Sigmoid colon (tissue), 7 donors: ENCODE measurements around the gene NEDD8. TPM values are rescaled to one million over a fixed set of nuclear protein-coding genes. Genes with fewer than 3 reads are reported as not detected.
"Not testable (repeated sequence)": the region's sequence is repeated elsewhere in the genome, so short reads cannot be mapped to it uniquely, and the experiment has no call there.

ENCODE experiments used
- DNase-seq: peaks from one replicate; pipeline ENCODE4 v3.0.0-alpha.2; 2019
- H3K27ac ChIP-seq, 4 donors: fragments of 200-600 bp; sonication (generic); one replicate each; pipeline ENCODE4 v1.5.1; 2016 to 2019; ENCODE audit warnings: mild to moderate bottlenecking in 1 of 4
- H3K27me3 ChIP-seq, 3 donors: fragments of 200-600 bp; sonication (generic); one replicate each; pipeline ENCODE4 v1.5.1; 2019; ENCODE audit warnings: mild to moderate bottlenecking in 1 of 3
- H3K36me3 ChIP-seq, 4 donors: fragments of 200-600 bp; sonication (generic); one replicate each; pipeline ENCODE4 v1.5.1; 2016 to 2019
- H3K4me1 ChIP-seq, 4 donors: fragments of 200-600 bp; sonication (generic); one replicate each; pipeline ENCODE4 v1.5.1; 2017 to 2019
- H3K4me3 ChIP-seq, 4 donors: fragments of 200-600 bp; sonication (generic); one replicate each; pipeline ENCODE4 v1.5.1; 2017 to 2019; ENCODE audit warnings: mild to moderate bottlenecking in 2 of 4, moderate library complexity in 1 of 4
- H3K9me3 ChIP-seq, 4 donors: fragments of 200-600 bp in 3 of 4; sonication (generic) in 3 of 4; one replicate each; pipeline versions ENCODE4 v1.5.1 to v1.6.1; 2013 to 2019
- EP300 ChIP-seq, 4 donors: sonication (generic); formaldehyde crosslinking; IDR thresholded peaks; one replicate each; pipeline ENCODE4 v1.6.1; 2017; ENCODE audit warnings: antibody characterized with exemption in 4 of 4
- POLR2A ChIP-seq, 2 donors: fragments of 450-650 bp; IDR thresholded peaks; one replicate each; pipeline ENCODE4 v1.6.1; 2016; ENCODE audit warnings: antibody characterized with exemption in 2 of 2, mild to moderate bottlenecking in 2 of 2, moderate library complexity in 2 of 2
- POLR2AphosphoS5 ChIP-seq, 4 donors: sonication (generic); formaldehyde crosslinking; IDR thresholded peaks; one replicate each; pipeline ENCODE4 v1.6.1; 2017; ENCODE audit warnings: antibody characterized with exemption in 4 of 4
- WGBS, 2 donors: extraction: QIAGEN DNeasy Blood & Tissue Kit; methylation state at CpG; one replicate each; pipeline ENCODE4 v1.1.7; 2013; 5-methylcytosine and 5-hydroxymethylcytosine counted together
- intact Hi-C: fragments of 100-400 bp; cut with DNase I; formaldehyde crosslinking; loops from one replicate; pipeline ENCODE4 v1.15.1; 2023
- polyA plus RNA-seq, 3 donors: library from polyadenylated mRNA; stranded (reverse); fragments of 200-250 nt; gene quantifications; one replicate each; pipeline ENCODE4 v1.2.3, GENCODE V29; 2013
- total RNA-seq, 4 donors: library from RNA; depleted of rRNA; stranded (reverse); fragments of >200 nt; gene quantifications; one replicate each; pipeline ENCODE4 v1.1.0, GENCODE V29; 2016
- TF ChIP-seq, protein P1 (sequence below), 4 experiments: fragments of 450-650 bp in 3 of 4; fragments of 200-600 bp in 1 of 4; IDR thresholded peaks; one replicate each; pipeline ENCODE4 v1.5.1; 2016 to 2019; ENCODE audit warnings: antibody characterized with exemption in 4 of 4, mild to moderate bottlenecking in 3 of 4, moderate library complexity in 2 of 4
- donor health status: healthy with polysubstance abuse.
- donor health status: Bipolar disorder and iron deficiency.
- donor health status: healthy.

NEDD8 gene
- total and polyA plus RNA-seq, 7 donors: 104 to 243 (median 204) TPM

- no peak overlapping the region for H3K27ac ChIP-seq
Measured at GRCh38 chr14:24219521-24219920, 12.6 kb downstream of the NEDD8 start.

GRCh38 chr14:24219080-24219479, 13.1 kb downstream of the NEDD8 start:
- 85 to 94% methylated on average over 4 of the region's 4 CpGs for WGBS, 2 donors
- TF ChIP-seq POLR2AphosphoS5 (IDR thresholded peaks at IDR 0.05) (no peak), EP300 (IDR thresholded peaks at IDR 0.05) (no peak), POLR2A (IDR thresholded peaks at IDR 0.05) (no peak)
- TF ChIP-seq, protein P1, sequence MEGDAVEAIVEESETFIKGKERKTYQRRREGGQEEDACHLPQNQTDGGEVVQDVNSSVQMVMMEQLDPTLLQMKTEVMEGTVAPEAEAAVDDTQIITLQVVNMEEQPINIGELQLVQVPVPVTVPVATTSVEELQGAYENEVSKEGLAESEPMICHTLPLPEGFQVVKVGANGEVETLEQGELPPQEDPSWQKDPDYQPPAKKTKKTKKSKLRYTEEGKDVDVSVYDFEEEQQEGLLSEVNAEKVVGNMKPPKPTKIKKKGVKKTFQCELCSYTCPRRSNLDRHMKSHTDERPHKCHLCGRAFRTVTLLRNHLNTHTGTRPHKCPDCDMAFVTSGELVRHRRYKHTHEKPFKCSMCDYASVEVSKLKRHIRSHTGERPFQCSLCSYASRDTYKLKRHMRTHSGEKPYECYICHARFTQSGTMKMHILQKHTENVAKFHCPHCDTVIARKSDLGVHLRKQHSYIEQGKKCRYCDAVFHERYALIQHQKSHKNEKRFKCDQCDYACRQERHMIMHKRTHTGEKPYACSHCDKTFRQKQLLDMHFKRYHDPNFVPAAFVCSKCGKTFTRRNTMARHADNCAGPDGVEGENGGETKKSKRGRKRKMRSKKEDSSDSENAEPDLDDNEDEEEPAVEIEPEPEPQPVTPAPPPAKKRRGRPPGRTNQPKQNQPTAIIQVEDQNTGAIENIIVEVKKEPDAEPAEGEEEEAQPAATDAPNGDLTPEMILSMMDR (IDR thresholded peaks at IDR 0.05): no peak

More at GRCh38 chr14:24219521-24219920, 12.6 kb downstream of the NEDD8 start:
- intact Hi-C loops: no loop called here
- H3K4me1 ChIP-seq: peaks cover 0 to 15% (median 14%) of the 10 kb centered on the region in 4 donors
- peaks cover 0 to 8% (median 3%) of the 10 kb centered on the region in 4 donors for H3K36me3 ChIP-seq
- H3K9me3 ChIP-seq: no peaks in the 10 kb centered on the region
- no peaks in the 10 kb centered on the region for H3K27me3 ChIP-seq
- no peak overlapping the region for H3K4me3 ChIP-seq
- 62 to 63% methylated on average over 3 of the region's 3 CpGs for WGBS, 2 donors
- TF ChIP-seq POLR2AphosphoS5 (IDR thresholded peaks at IDR 0.05) (no peak), EP300 (IDR thresholded peaks at IDR 0.05) (no peak), POLR2A (IDR thresholded peaks at IDR 0.05) (no peak)
- TF ChIP-seq, protein P1 (IDR thresholded peaks at IDR 0.05): no peak
- DNase-seq: no peak

GRCh38 chr14:24216876-24217275, 15.3 kb downstream of the NEDD8 start:
- DNase-seq, H3K36me3 ChIP-seq, H3K4me3 ChIP-seq, H3K27me3 ChIP-seq, H3K9me3 ChIP-seq, intact Hi-C loops: not testable (repeated sequence)
- Histone ChIP-seq H3K27ac (peak overlapping the region in 1 of 4 donors; percentile 92), H3K4me1 (peaks cover 0 to 33% (median 31%) of the 10 kb centered on the region in 4 donors)
- WGBS, 2 donors: 91 to 100% methylated on average over 1 of the region's 1 CpG

More at GRCh38 chr14:24219080-24219479, 13.1 kb downstream of the NEDD8 start:
- no peaks in the 10 kb centered on the region for H3K9me3 ChIP-seq
- no peak overlapping the region for H3K27ac ChIP-seq
- peaks cover 0 to 8% (median 3%) of the 10 kb centered on the region in 4 donors for H3K36me3 ChIP-seq
- H3K4me3 ChIP-seq: no peak overlapping the region
- H3K27me3 ChIP-seq: no peaks in the 10 kb centered on the region
- no peak for DNase-seq
- H3K4me1 ChIP-seq: peaks cover 0 to 20% (median 16%) of the 10 kb centered on the region in 4 donors
- intact Hi-C loops: no loop called here

- H3K4me3 ChIP-seq: peak overlapping the region; percentile 63 to 77 (median 70)
- no peak for TF ChIP-seq POLR2AphosphoS5 (IDR thresholded peaks at IDR 0.05)
- no peak for TF ChIP-seq POLR2A (IDR thresholded peaks at IDR 0.05)
- no peak for TF ChIP-seq EP300 (IDR thresholded peaks at IDR 0.05)
- TF ChIP-seq, protein P1 (IDR thresholded peaks at IDR 0.05): no peak
- DNase-seq: no peak
Measured at GRCh38 chr14:24216345-24216699, 15.8 kb downstream of the NEDD8 start.

GRCh38 chr14:24215495-24216344, 16.4 kb downstream of the NEDD8 start, which contains the start of gene MDP1:
MDP1 (minus strand) TSS chr14:24216066; CDS start chr14:24215955, 111 bp downstream.
- 0 to 1% methylated on average over 40 of the region's 40 CpGs for WGBS, 2 donors
- peak; percentile 89 to 94 (median 93) for TF ChIP-seq POLR2AphosphoS5 (IDR thresholded peaks at IDR 0.05)
- TF ChIP-seq EP300 (IDR thresholded peaks at IDR 0.05): no peak
- TF ChIP-seq POLR2A (IDR thresholded peaks at IDR 0.05): peak; percentile 83 to 84
- TF ChIP-seq, protein P1 (IDR thresholded peaks at IDR 0.05): peak in 3 of 4 experiments; percentile 14 to 45 (median 30)

More at GRCh38 chr14:24216345-24216699, 15.8 kb downstream of the NEDD8 start:
- Histone ChIP-seq H3K27me3 (no peaks in the 10 kb centered on the region), H3K9me3 (no peaks in the 10 kb centered on the region), H3K36me3 (peaks cover 0 to 12% (median 3%) of the 10 kb centered on the region in 4 donors), H3K27ac (peak overlapping the region; percentile 91 to 97 (median 92)), H3K4me1 (peaks cover 0 to 39% (median 33%) of the 10 kb centered on the region in 4 donors)
- intact Hi-C loops: no loop called here
- 84 to 92% methylated on average over 2 of the region's 2 CpGs for WGBS, 2 donors

More at GRCh38 chr14:24215495-24216344, 16.4 kb downstream of the NEDD8 start, which contains the start of gene MDP1:
- H3K9me3 ChIP-seq: no peaks in the 10 kb centered on the region
- no peaks in the 10 kb centered on the region for H3K27me3 ChIP-seq
- DNase-seq: peak; percentile 92
- peak within 1 kb of the TSS; percentile 63 to 77 (median 70) for H3K4me3 ChIP-seq
- H3K36me3 ChIP-seq: peaks cover 0 to 18% (median 4%) of the 10 kb centered on the region in 4 donors
- H3K27ac ChIP-seq: peak within 1 kb of the TSS; percentile 91 to 97 (median 92)
- peaks cover 0 to 45% (median 34%) of the 10 kb centered on the region in 4 donors for H3K4me1 ChIP-seq
- intact Hi-C loops: no loop called here
